GM19397 (cell line): Measurements from ENCODE around the gene SATB2.
A peak's percentile ranks its signal among the peaks of the same experiment; 100 is the strongest.

Source experiments
- ATAC-seq: cut with Tn5 transposase; IDR thresholded peaks from one replicate; pipeline ENCODE4 v1.9.1; 2021; ENCODE audit warnings: mild to moderate bottlenecking, moderate library complexity; ENCODE audit not compliant: unreplicated experiment

The SATB2 gene

DNA sequence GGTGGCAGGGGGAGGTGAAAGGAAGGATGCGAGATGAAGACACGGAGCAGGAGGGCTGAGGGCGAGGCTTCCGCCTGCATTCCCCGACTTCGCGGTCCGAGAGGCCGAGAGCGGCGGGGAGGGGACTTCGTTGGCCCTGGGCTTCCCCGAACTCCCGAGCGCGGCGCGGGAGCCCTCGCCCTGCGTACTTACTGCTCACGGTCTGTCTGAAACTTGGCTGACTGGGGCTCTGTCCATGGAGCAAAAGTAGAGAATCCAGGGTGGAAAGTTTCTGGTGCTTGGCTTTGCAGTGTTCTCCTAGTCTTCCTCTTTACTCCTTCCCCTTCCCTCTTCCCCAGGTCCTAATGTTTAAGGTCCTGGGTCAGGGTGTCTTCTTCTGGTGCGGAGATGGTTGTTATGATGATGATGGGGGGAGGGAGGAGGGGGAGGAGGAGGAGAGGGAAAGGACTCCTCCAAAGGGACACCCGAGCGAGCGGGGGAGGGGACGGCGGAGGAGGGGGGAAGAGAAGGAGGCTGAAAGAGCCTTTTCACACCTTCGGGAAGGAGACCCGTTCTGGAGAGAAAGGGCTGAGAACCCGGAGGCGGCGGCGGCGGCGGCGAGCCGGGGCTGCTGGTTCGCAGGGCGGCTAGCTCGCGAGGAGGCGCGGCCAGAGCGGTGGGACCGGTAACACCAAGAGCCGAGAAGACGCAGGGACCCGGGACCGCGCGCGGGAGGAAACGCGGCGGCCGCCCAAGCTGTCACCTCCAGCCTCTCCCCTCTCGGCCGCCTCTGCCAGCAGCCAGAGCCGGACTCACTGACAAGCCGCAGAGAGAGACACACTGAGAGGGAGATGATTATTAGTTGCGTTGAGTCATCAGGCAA is at the start of gene SATB2:
SATB2 (minus strand) TSS at position 793 of the 862 bp plus-strand sequence. CDS start 1,902 bp downstream, outside the sequence.
- ATAC-seq, result no peak

DNA sequence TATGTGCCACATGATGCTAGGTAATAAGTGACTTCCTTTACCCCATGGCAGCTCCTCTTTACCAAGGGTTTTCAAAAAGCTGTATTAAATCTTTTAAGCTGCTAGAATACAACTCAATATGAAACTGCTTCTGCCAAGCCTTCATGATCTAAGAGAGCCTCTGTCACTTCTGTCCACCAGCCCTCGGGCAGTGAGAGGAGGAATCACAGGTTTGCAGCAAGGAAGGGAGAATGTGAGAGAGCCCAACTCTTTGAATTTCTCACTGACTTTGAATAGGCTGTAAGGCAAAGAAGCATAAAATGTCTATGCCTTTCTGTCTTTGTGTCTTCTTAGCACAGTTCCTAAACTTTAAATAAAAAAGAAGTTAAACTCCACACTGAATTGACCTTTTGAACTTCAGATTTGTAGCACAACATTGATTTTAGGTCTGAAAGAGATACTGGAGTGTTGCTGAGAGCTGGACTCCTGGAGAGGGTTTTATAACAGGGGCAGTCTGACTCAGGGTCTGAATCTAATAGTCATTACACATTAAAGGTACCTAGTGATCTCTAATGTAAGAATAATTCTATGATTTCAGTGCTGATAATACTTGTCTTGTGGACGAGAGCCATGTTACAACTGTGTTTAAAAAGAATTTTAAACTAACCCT is 48.1 kb upstream of the SATB2 start:
- no peak for ATAC-seq

DNA sequence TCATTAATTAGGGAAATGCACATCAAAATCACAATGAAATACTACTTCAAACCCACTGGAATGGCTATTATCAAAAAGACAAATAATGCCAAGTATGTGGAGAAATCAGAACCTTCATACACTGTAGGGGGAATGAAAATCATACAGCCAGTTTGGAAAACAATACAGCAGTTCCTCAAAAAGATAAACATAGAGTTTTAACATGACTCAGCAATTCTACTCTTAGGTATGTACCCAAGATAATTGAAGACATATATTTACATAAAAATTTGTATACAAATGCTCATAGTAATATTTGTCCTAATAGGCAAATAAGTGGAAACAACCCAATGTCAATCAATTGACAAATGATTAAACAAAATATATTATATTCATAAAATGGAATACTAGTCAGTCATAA is 45.4 kb upstream of the SATB2 start:
- no peak for ATAC-seq

- ATAC-seq, result no peak
Observed at GRCh38 chr2:199499005-199499404, 41.3 kb upstream of the SATB2 start.

DNA sequence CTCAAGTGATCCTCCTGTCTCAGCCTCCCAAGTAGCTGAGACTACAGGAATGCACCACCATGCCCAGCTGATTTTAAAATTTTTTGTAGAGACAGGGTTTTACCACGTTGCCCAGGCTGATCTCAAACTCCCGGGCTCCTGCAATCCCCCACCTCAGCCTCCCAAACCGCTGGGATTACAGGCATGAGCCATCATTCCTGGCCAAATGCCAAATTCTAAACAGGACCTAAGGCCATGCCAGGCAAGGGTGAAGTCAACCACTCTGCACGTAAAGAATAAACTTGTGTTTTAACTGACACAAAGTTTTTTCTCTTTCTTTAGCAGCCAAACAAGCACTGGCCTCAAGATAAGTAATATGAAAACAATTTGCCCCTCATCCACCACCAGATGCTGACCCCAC is 37.4 kb upstream of the SATB2 start:
- no peak for ATAC-seq

DNA sequence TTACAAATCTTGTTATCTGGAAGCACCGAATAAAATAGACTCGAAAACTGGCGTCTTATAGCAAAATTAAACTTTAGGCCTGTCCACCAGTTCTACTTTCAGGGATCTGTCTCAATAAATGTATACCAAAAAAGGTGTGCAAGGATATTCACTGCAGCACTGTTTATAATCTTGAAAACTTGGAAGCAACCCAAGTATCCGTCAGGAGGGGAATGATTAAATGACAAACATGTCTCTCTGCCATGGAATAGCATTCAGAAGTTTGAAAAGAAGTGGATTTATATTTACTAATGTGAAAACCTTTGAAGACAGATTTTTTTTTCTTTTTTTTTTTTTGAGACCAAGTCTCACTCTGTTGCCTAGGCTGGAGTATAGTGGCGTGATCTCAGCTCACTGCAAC is 32.3 kb upstream of the SATB2 start:
- no peak for ATAC-seq

DNA sequence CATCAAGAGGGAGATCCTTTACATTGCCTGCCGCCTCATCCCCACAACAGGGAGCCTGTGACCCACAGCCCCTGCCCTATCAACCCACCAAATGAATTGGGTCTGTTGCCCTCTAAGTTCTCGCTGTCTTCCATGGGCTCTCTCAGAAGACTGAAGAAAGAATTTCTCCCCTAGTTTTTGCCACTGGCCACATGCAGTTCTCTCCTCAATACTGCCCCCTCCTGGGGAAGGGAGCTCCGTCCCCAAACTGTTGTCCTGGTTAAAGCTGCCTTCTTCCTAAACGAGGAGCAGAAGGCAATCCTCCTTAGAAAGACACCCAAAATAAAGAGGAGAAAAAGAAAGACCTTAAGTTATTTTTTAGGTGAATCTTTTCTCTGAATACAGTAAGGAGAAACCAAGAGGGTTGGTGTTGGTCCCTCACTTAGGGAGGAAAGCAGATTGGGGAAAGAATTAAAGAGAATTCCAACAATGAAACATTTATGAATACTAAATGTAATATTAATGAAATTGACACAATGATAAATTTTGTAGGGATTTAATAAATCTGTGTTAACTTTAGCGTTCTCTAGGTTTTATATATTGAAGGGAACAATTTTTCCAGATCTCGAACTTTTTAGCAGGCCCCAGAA is 31.1 kb upstream of the SATB2 start:
- peak; percentile 64 for ATAC-seq

DNA sequence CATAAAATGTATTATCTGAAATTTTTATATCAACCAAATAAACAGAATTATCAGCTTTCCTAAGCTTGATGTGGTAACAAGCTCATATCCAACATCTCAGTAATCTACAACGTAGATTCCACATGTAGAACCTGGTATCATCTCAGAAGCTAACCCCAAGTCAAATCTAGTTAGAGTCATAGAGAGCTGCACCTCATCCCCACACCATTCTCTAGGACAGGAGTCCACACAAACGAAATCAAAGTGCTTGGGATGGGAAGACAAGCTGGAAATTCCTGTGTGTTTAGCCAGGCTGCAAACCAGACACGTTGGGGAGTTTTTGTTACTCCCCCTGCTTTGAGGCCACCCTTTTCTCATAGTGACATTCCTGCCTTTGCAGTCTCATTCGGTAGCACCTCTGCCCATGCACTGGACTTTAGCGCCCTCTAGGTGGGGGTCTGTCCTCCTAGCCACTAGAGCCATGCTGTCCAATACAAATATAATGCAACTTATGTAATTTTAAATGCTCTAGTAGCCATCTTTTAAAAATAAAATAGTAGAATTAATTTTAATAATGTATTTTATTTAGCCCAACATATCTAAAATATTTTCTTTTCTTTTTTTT is 28.1 kb upstream of the SATB2 start:
- no peak for ATAC-seq

DNA sequence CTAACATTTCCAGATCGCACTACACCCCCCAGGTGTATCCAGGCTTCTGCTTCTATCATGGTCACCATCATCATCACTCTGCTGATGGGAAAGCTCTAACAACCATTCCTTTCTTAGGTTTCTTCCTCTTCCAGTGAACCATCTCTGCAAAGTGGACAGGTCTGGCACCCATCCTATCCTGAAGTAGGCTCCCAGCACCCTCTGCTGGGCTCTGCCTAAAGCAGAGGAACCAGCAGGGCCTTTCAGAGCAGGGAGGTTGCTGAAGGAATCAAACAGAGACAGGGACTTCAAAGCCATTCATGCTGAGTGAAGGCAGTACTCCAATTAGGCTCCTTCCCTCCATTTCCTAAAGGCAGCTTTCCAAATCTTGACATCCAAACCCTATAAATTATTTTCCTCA is 27.2 kb upstream of the SATB2 start:
- no peak for ATAC-seq

- no peak for ATAC-seq
Observed at GRCh38 chr2:199480966-199481365, 23.2 kb upstream of the SATB2 start.

DNA sequence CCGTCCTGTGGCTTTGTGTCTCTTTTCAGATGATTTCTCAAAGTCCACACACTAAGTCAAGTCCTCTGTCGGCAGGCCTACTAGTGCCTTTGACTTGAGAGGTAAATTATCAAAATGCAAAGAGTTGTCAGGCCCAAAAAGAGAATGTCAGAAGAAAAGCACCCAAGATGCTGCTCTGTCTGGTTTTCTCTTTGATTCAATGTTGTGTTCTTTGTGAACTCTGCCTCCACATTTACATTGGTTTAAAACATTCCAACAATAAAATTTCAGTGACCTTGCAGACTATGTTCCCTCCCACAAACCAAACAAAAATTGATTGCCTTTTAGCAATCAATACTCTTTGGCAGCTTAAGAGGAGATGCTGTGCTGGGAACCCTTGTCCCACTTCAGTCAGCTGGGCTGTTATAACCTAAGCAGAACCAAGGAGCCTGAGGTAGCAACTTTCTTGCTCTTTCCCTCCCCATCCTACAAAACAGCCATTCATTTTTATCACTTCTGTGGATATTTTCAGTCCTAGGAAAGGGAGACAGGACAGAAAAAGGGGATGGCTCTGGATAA is 19.6 kb upstream of the SATB2 start:
- ATAC-seq, result no peak

DNA sequence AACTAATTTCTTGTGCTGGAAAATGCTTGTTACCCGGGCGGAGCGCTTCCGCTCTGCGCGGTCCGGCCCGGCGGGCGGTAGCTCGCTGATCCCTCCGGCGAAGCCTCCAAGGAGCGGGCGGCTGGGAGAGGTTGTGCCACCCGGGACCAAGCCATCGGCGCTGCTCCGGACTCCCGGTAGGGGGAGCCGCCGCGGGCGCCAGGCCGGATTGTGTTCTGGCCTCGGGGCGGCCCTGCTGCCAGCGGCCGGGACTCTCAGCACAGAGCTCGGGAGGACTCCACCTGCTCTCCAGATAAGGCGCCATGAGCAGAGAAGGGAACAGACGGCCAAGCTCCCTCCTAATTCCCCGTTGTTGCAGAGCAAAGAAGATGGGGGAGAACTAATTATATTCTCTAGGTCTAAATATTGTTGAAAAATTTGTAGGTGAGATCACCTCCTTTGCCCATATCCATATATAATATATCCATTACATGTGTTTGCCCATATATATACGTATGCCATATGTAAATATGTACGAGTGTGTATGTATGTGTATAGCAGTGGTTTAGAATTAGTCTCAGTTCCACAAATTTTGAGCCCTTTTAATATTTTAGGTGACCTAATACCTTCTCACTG is 13.8 kb upstream of the SATB2 start:
- peak; percentile 77 for ATAC-seq

GRCh38 chr2:199470672-199471442 is 13.1 kb upstream of the SATB2 start:
- no peak for ATAC-seq

DNA sequence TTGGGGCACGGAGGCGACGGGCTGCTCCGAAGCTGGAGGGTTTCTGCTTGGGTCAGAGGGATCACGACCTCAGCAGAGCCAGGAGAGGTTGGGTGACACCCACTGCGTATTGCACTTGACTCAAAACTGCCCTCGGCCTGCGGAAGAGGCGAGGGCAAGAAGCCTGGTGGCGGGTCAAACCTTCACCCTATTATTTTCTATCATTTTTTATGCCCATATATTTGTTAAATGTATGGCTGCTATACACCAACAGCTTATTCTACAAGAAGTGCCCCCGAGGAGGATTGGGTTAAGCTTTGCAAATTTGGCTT is 12.6 kb upstream of the SATB2 start:
- no peak for ATAC-seq

- no peak for ATAC-seq
Observed at GRCh38 chr2:199469514-199470360, 12.0 kb upstream of the SATB2 start.

GRCh38 chr2:199468561-199469513 is 11.1 kb upstream of the SATB2 start:
- no peak for ATAC-seq

- no peak for ATAC-seq
Observed at GRCh38 chr2:199467066-199467822, 9.5 kb upstream of the SATB2 start.
